HG03103 (cell line): ENCODE results near the gene ICOS.

Source experiments
- ATAC-seq: cut with Tn5 transposase; IDR thresholded peaks from one replicate; pipeline ENCODE4 v1.9.1; 2021; ENCODE audit warnings: low read depth; ENCODE audit not compliant: unreplicated experiment

The ICOS gene

DNA sequence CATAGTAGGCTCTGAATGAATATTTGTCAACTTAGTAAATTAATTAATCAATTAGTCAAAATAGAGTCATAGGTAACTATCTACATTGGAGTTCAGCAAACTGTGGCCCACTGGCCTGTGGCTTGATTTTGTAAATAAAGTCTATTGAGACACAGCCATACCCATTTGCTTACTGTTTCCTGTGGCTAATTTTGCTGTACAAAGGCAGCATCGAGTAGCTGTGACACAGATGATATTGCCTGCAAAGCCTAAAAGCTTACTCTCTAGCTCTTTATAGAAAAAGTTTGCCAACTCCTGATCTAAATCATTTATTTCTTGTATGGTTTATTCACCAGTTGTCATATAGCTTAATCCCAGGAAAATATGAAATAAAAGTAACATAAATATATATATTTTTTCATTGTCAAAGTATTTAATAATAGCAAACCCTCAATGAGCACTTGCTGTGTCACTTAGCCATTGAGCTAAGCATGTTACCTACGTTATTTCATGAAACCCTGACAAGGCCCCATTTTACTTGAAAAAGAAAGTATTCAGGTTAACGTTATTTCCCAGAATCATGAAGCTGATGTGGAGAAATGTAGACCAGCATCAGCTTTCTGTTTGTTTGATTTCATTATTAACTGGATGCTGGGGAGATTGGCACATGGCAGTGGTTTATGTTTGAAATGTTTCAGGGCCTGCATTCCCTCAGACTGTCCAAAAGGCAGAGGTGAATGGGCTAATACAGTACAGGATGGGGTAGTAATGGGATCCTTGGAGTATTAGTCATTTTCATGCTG lies 69.6 kb downstream of the ICOS start:
- no peak for ATAC-seq

DNA sequence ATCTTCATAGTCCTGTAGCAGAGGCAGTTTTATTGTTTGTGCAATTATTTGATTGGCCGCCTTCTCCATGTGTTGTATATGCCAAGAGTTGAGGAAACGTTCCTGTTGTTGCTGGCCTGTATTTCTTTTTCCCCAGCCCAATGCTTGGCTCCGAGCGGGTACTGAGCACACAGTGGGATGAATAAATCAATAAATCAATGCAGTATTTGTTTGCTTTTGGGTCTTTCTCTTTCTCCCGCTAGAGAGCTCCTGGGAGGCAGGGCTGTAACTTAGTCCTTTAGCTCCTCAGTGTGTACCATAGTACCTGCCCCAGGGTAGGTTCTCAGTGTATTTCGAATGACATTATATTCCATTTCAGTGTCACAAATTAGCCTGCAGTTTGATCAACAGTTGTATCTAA lies 71.8 kb downstream of the ICOS start:
- no peak for ATAC-seq

DNA sequence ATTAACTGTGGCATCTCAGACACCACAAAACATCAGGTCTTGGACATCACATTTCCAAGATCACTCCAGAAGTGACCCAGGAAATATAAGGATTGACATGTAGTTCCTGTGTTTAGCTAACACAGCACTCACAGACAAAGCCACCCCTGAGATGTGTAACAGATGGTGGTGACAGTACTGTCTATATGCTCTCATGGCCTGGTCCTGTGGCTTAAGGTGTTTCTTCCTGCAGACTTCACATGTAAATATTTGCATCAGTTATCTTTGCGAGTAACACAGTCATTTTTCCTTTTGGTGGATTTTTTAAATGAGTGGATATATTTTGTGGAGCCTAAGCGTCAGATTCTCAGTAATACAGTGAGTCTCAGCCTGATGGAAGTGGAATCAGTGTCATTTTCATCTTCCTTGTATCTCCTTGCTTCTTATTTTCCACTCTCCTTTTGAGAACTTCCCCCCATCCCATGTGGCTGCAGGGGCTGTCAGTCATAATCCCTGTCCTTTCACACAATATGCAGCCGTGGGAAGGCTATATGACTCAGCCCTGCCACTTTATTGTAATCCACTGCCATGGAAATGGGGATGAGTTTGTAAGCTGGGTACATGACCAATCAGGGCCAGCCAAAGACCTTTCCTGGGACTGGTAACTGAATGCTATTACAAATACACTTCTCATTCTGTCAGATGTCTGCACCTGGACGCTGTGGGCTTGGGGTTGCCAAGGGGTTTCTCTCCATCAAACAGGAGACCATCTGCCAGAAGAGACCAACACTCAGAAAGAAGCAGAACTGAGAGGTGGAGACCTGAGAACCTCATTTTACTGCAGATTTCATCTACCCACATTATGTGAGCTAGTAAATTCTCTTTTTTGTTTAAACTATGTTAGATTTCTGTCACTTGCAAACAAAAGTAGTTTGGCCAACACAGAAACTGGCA lies 74.3 kb downstream of the ICOS start:
- ATAC-seq = no peak
